Lung (tissue), 12 donors: ENCODE data around the gene KCNK2. TPM values are rescaled to one million over a fixed set of nuclear protein-coding genes. Genes with fewer than 3 reads are reported as not detected.

Experiments
- ATAC-seq: fragments of 200-7000 bp; cut with Tn5 transposase; one replicate; pipeline ENCODE4 v1.9.1; 2020; ENCODE audit warnings: moderate number of reproducible peaks; ENCODE audit not compliant: insufficient read depth, low FRiP score
- DNase-seq, 3 donors: peaks; one replicate each; pipeline ENCODE4 v3.0.0-alpha.2; 2013 to 2017
- H3K27ac ChIP-seq, 2 donors: one replicate each; pipeline ENCODE4 v1.5.1; 2013; ENCODE audit warnings: mild to moderate bottlenecking in 2 of 2, moderate library complexity in 2 of 2, control low read depth in 1 of 2, inconsistent platforms in 1 of 2, low read depth in 1 of 2, low read length in 1 of 2
- H3K27me3 ChIP-seq, 3 donors: one replicate each; pipeline ENCODE4 v1.5.1; 2013; ENCODE audit warnings: low read length in 2 of 3; ENCODE audit not compliant: control insufficient read depth in 3 of 3, insufficient read depth in 3 of 3
- H3K36me3 ChIP-seq, 4 donors: one replicate each; pipeline ENCODE4 v1.5.1; 2013; ENCODE audit warnings: low read length in 4 of 4, mild to moderate bottlenecking in 1 of 4, moderate library complexity in 1 of 4; ENCODE audit not compliant: control insufficient read depth in 4 of 4, insufficient read depth in 4 of 4
- H3K4me1 ChIP-seq, 5 donors: one replicate each; pipeline ENCODE4 v1.5.1; 2013; ENCODE audit warnings: low read length in 5 of 5, mild to moderate bottlenecking in 2 of 5, moderate library complexity in 1 of 5; ENCODE audit not compliant: control insufficient read depth in 5 of 5, insufficient read depth in 5 of 5
- H3K4me3 ChIP-seq: one replicate; pipeline ENCODE4 v1.5.1; 2013; ENCODE audit warnings: mild to moderate bottlenecking, control low read depth, moderate library complexity
- H3K9ac ChIP-seq, 2 donors: one replicate each; pipeline ENCODE4 v1.5.1; 2013; ENCODE audit warnings: low read length in 2 of 2, control low read depth in 1 of 2; ENCODE audit not compliant: insufficient read depth in 1 of 2
- H3K9me3 ChIP-seq, 4 donors: one replicate each; pipeline ENCODE4 v1.5.1; 2013; ENCODE audit warnings: low read length in 3 of 4, mild to moderate bottlenecking in 1 of 4, moderate library complexity in 1 of 4; ENCODE audit not compliant: control insufficient read depth in 4 of 4, insufficient read depth in 3 of 4
- CTCF ChIP-seq: IDR thresholded peaks from 2 replicates; pipeline ENCODE4 v1.5.1; 2012; ENCODE audit warnings: mild to moderate bottlenecking; ENCODE audit errors: control extremely low read depth, extremely low read depth
- WGBS, 2 donors: extraction: QIAGEN DNeasy Blood & Tissue Kit; methylation state at CpG; one replicate each; pipeline ENCODE4 v1.1.7; 2013; 5-methylcytosine and 5-hydroxymethylcytosine counted together
- polyA plus RNA-seq, 2 donors: library from polyadenylated mRNA; stranded (reverse); fragments of 200-250 nt; gene quantifications; one replicate each; pipeline ENCODE4 v1.2.1, GENCODE V29; 2013
- total RNA-seq, 2 donors: library from RNA; depleted of rRNA in 1 of 2; stranded (reverse); fragments of >200 nt in 1 of 2; gene quantifications; one replicate each; pipeline ENCODE4 v1.2.1, GENCODE V29; 2014 to 2021
- donor health status: control.
- donor health status: control.
- donor health status: Bipolar disorder and iron deficiency.
- donor health status: healthy.
- donor health status: DM: yes; HTN: yes; CAD: no.

Gene KCNK2
- total and polyA plus RNA-seq, 4 donors: 0.05 to 0.71 (median 0.18) TPM

DNA sequence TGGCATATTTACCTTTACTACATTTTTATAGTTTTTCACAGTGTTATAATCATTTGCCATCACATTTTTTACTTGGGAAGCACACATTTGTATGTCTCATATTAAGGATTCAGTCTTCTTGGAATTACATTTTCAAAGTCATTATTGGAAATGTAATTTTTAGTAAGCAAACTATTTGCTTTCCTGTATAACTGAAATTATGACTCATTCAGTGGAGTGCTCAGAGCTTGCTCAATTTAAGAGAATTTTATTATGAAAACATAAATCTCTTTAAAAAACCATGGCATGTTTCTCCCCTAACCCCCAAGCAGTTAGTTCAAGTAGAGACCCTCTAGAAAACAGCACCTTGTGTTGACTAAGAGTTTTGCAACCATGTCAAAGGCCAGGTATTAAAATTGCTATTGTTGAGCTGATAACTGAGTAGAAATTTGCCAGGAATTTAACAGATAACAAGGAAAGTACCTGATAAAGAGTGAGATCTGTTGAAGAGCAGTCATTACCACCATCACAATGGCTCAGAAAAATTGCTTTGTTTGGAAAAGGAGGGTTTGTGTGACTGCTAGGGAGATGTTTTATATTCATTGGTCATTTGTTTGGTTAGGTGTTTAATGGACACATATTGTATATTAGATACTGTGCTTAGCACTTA lies 105.9 kb downstream of the KCNK2 start:
- no peak for TF ChIP-seq CTCF

GRCh38 chr1:215192306-215192705 lies 109.8 kb downstream of the KCNK2 start:
- no peak for TF ChIP-seq CTCF
- no peaks in the 10 kb centered on the region for H3K36me3 ChIP-seq
- no peaks in the 10 kb centered on the region for H3K27me3 ChIP-seq
- no peak overlapping the region for H3K9ac ChIP-seq
- H3K9me3 ChIP-seq: no peaks in the 10 kb centered on the region
- no peak for ATAC-seq
- no peak for DNase-seq
- no peak overlapping the region for H3K4me3 ChIP-seq
- H3K27ac ChIP-seq: no peak overlapping the region
- no peaks in the 10 kb centered on the region for H3K4me1 ChIP-seq

More for the DNA sequence above, 105.9 kb downstream of the KCNK2 start:
- Histone ChIP-seq H3K27me3 (no peaks in the 10 kb centered on the region), H3K4me1 (no peaks in the 10 kb centered on the region), H3K27ac (no peak overlapping the region), H3K9ac (no peak overlapping the region), H3K9me3 (no peaks in the 10 kb centered on the region), H3K4me3 (no peak overlapping the region), H3K36me3 (no peaks in the 10 kb centered on the region)
- DNase-seq (no peak), ATAC-seq (no peak)

DNA sequence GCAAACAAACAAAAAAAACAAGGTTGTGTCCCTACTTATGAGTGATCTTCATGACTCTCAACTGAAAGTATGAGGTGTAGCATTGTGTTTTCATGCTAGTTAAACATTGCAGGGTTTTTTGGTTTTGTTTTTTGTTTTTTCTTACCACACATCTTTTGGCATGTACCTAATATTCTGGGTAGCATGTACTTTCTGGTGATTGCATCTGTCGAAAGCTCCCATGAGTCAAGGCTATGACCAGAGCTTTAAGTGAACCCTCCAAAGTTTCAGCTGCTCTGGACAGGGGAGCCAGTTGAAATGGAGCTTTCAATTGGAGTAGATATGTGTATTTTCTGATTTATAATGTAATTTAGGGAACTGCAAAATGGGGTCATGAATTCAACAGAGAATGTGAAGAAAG lies 115.5 kb downstream of the KCNK2 start:
- Histone ChIP-seq H3K4me3 (no peak overlapping the region), H3K27me3 (no peaks in the 10 kb centered on the region), H3K9ac (no peak overlapping the region), H3K36me3 (no peaks in the 10 kb centered on the region), H3K27ac (no peak overlapping the region), H3K4me1 (no peaks in the 10 kb centered on the region), H3K9me3 (no peaks in the 10 kb centered on the region)
- no peak for DNase-seq
- ATAC-seq: no peak
- TF ChIP-seq CTCF: no peak
- WGBS, 2 donors: 88 to 90% methylated on average over 1 of the region's 1 CpG

GRCh38 chr1:215200121-215200520 lies 117.6 kb downstream of the KCNK2 start:
- DNase-seq (no peak), ATAC-seq (no peak)
- Histone ChIP-seq H3K4me1 (no peaks in the 10 kb centered on the region), H3K9ac (no peak overlapping the region), H3K27ac (no peak overlapping the region), H3K4me3 (no peak overlapping the region), H3K27me3 (no peaks in the 10 kb centered on the region), H3K36me3 (no peaks in the 10 kb centered on the region), H3K9me3 (no peaks in the 10 kb centered on the region)
- TF ChIP-seq CTCF: no peak
- 75 to 85% methylated on average over 1 of the region's 1 CpG for WGBS, 2 donors
